Measurements from ENCODE around the gene CLCF1.

The CLCF1 gene

GRCh38 chr11:67356387-67356863 is 17.0 kb downstream of the CLCF1 start:
- ATAC-seq = no peak

GRCh38 chr11:67355794-67356386 is 17.5 kb downstream of the CLCF1 start:
- no peak for ATAC-seq

GRCh38 chr11:67355023-67355793 is 18.2 kb downstream of the CLCF1 start:
- no peak for ATAC-seq

- peak in 1 of 2 donors; percentile 15 for ATAC-seq
These were observed 19.0 kb downstream of the CLCF1 start for GRCh38 chr11:67354075-67355022.

GRCh38 chr11:67353317-67354074 is 19.9 kb downstream of the CLCF1 start, which contains the start of gene POLD4:
Gene POLD4, minus strand, starts transcription at chr11:67353546. Its CDS starts 147 bp downstream, at chr11:67353399.
- ATAC-seq = peak; percentile 89 to 94

GRCh38 chr11:67352546-67353316 is 20.7 kb downstream of the CLCF1 start:
- ATAC-seq = peak; percentile 25 to 27

- peak in 1 of 2 donors; percentile 7 for ATAC-seq
These were observed 22.0 kb downstream of the CLCF1 start for GRCh38 chr11:67351275-67352005.

GRCh38 chr11:67349928-67350465 is 23.4 kb downstream of the CLCF1 start:
- no peak for ATAC-seq

- ATAC-seq = no peak
These were observed 23.9 kb downstream of the CLCF1 start for GRCh38 chr11:67349457-67349856.

GRCh38 chr11:67349036-67349435 is 24.4 kb downstream of the CLCF1 start:
- ATAC-seq = no peak

- ATAC-seq = no peak
These were observed 25.2 kb downstream of the CLCF1 start for GRCh38 chr11:67347964-67348749.

- ATAC-seq = peak; percentile 72 to 75
These were observed 27.2 kb downstream of the CLCF1 start for GRCh38 chr11:67345920-67346819.

GRCh38 chr11:67345247-67345919 is 28.0 kb downstream of the CLCF1 start:
- ATAC-seq = peak; percentile 33 to 45

GRCh38 chr11:67344264-67344663 is 29.1 kb downstream of the CLCF1 start:
- peak; percentile 67 to 73 for ATAC-seq

- no peak for ATAC-seq
These were observed 36.1 kb downstream of the CLCF1 start for GRCh38 chr11:67337257-67337656.

- ATAC-seq = no peak
These were observed 41.2 kb downstream of the CLCF1 start for GRCh38 chr11:67332081-67332691.

GRCh38 chr11:67323526-67323925 is 49.9 kb downstream of the CLCF1 start:
- ATAC-seq = no peak
